Measurements from ENCODE around the gene CCDC88A.
"Not testable (repeated sequence)": the region's sequence is repeated elsewhere in the genome, so short reads cannot be mapped to it uniquely, and the experiment has no call there.

DNA sequence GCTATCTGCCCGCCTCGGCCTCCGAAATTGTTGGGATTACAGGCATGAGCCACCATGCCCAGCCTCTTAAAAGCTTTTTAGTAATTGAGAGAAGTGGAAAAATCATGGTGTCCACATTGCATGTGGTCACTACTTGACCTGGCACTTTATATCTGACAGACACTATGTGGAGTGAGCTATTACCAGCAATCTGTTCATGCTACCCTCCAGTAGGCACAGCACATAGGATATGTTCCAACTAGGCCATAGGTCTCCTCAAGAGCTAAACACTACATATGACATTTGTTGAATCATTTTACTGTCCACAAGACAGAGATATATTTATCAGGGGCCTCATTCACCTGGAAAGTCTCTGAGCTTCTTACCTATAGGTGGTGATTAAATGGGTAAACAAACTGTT, 30.4 kb upstream of the CCDC88A start:
- not testable (repeated sequence) for TF ChIP-seq POLR2A (IDR thresholded peaks at IDR 0.05; ENCODE audit: low read length); GATA1 (IDR thresholded peaks at IDR 0.05; ENCODE audit: low read depth, low read length)
